Type B pancreatic cell (in vitro differentiated cells): Measurements from ENCODE around the gene MBD5. TPM values are rescaled to one million over a fixed set of nuclear protein-coding genes. Genes with fewer than 3 reads are reported as not detected.

Experiments
- DNase-seq: peaks from one replicate; pipeline ENCODE4 v3.0.0; 2021; ENCODE audit warnings: mixed read lengths; ENCODE audit not compliant: unreplicated experiment; ENCODE audit errors: extremely low spot score
- H3K27ac Mint-ChIP-seq: 2 replicates; pipeline ENCODE4 v1.8.0; 2021; ENCODE audit warnings: mild to moderate bottlenecking, mixed read lengths
- H3K27me3 Mint-ChIP-seq: 2 replicates; pipeline ENCODE4 v1.8.0; 2021; ENCODE audit warnings: mixed read lengths
- H3K36me3 Mint-ChIP-seq: 2 replicates; pipeline ENCODE4 v1.8.0; 2021; ENCODE audit warnings: mixed read lengths
- H3K4me1 Mint-ChIP-seq: one replicate; pipeline ENCODE4 v1.8.0; 2021; ENCODE audit warnings: mixed read lengths; ENCODE audit not compliant: unreplicated experiment
- H3K4me3 Mint-ChIP-seq: 2 replicates; pipeline ENCODE4 v1.8.0; 2021; ENCODE audit warnings: mild to moderate bottlenecking, mixed read lengths
- H3K9me3 Mint-ChIP-seq: 2 replicates; pipeline ENCODE4 v1.8.0; 2021; ENCODE audit warnings: mixed read lengths
- CTCF ChIP-seq: fragments of 200-600 bp; sonication (generic); conservative IDR thresholded peaks from 2 replicates; pipeline ENCODE4 v1.5.0; 2021; ENCODE audit warnings: antibody characterized with exemption, mild to moderate bottlenecking
- total RNA-seq: library from RNA; stranded (reverse); gene quantifications from 2 replicates; pipeline ENCODE4 v1.2.1, GENCODE V29; 2021; ENCODE audit warnings: low replicate concordance

Gene MBD5
- total RNA-seq, 1 donor from 2014 or later = 54.7 TPM

- no peaks in the 10 kb centered on the region for H3K27me3 Mint-ChIP-seq
- H3K4me3 Mint-ChIP-seq = no peak overlapping the region
- H3K4me1 Mint-ChIP-seq = peaks cover 16% of the 10 kb centered on the region
- TF ChIP-seq CTCF = no peak
- H3K36me3 Mint-ChIP-seq = no peaks in the 10 kb centered on the region
- H3K9me3 Mint-ChIP-seq = no peaks in the 10 kb centered on the region
- H3K27ac Mint-ChIP-seq = no peak overlapping the region
- no peak for DNase-seq
Observed at GRCh38 chr2:148306027-148306426, 285.1 kb downstream of the MBD5 start.

- TF ChIP-seq CTCF = no peak
- Mint-ChIP-seq H3K4me3 (no peak overlapping the region), H3K27ac (no peak overlapping the region), H3K9me3 (no peaks in the 10 kb centered on the region), H3K27me3 (no peaks in the 10 kb centered on the region), H3K36me3 (peaks cover 18% of the 10 kb centered on the region), H3K4me1 (no peaks in the 10 kb centered on the region)
- no peak for DNase-seq
Observed at GRCh38 chr2:148317598-148317997, 296.7 kb downstream of the MBD5 start.

- H3K9me3 Mint-ChIP-seq = no peaks in the 10 kb centered on the region
- H3K4me3 Mint-ChIP-seq = no peak overlapping the region
- TF ChIP-seq CTCF = no peak
- no peak for DNase-seq
- no peaks in the 10 kb centered on the region for H3K4me1 Mint-ChIP-seq
- H3K27ac Mint-ChIP-seq = no peak overlapping the region
- H3K27me3 Mint-ChIP-seq = no peaks in the 10 kb centered on the region
- H3K36me3 Mint-ChIP-seq = peaks cover 20% of the 10 kb centered on the region
Observed at GRCh38 chr2:148338541-148338940, 317.6 kb downstream of the MBD5 start.

- no peaks in the 10 kb centered on the region for H3K9me3 Mint-ChIP-seq
- H3K27ac Mint-ChIP-seq = no peak overlapping the region
- no peaks in the 10 kb centered on the region for H3K27me3 Mint-ChIP-seq
- H3K4me3 Mint-ChIP-seq = no peak overlapping the region
- peaks cover 11% of the 10 kb centered on the region for H3K36me3 Mint-ChIP-seq
- TF ChIP-seq CTCF = no peak
- DNase-seq = no peak
- H3K4me1 Mint-ChIP-seq = no peaks in the 10 kb centered on the region
Observed at GRCh38 chr2:148342086-148342485, 321.2 kb downstream of the MBD5 start.

GRCh38 chr2:148350199-148350598, 329.3 kb downstream of the MBD5 start:
- Mint-ChIP-seq H3K36me3 (peaks cover 9% of the 10 kb centered on the region), H3K4me1 (no peaks in the 10 kb centered on the region), H3K4me3 (no peak overlapping the region), H3K27me3 (no peaks in the 10 kb centered on the region), H3K27ac (no peak overlapping the region), H3K9me3 (no peaks in the 10 kb centered on the region)
- DNase-seq = no peak
- TF ChIP-seq CTCF = no peak
